HCT116 (cell line): ENCODE results near the gene CWC27. TPM values are rescaled to one million over a fixed set of nuclear protein-coding genes. Genes with fewer than 3 reads are reported as not detected.

Experiments
- ATAC-seq: fragments of 200-7000 bp; cut with Tn5 transposase; 2 replicates; pipeline ENCODE4 v1.9.1; 2020; ENCODE audit warnings: mild to moderate bottlenecking, moderate library complexity
- BruUV-seq: library from RNA; stranded (reverse); fragments of 400-500 nt; replicated peaks from 2 replicates; lab custom pipeline; 2021; lab: Mats Ljungman, UMichigan
- CTCF ChIA-PET: fragments of 300-600 bp; sonication (Branson Sonifier 250); formaldehyde crosslinking; loops from one replicate; lab custom pipeline; 2021; ENCODE audit warnings: antibody characterized with exemption; lab: Charles Lee
- POLR2A ChIA-PET: fragments of 300-600, 350-600 bp; sonication (Branson Sonifier 250); formaldehyde crosslinking; loops from one replicate; lab custom pipeline; 2021; ENCODE audit warnings: antibody characterized with exemption; lab: Charles Lee
- RAD21 ChIA-PET, 2 experiments: fragments of 300-600 bp; sonication (Branson Sonifier 250); formaldehyde crosslinking; loops; one replicate each; lab custom pipeline; 2023; ENCODE audit warnings: low total read pairs in 2 of 2; ENCODE audit not compliant: uncharacterized antibody in 2 of 2, unreplicated experiment in 2 of 2, low non-redundant PET in 1 of 2; lab: Charles Lee
- DNase-seq: peaks from one replicate; pipeline ENCODE4 v3.0.0-alpha.2; 2010; ENCODE audit warnings: low read depth, low spot score
- H2AFZ ChIP-seq: fragments of 200-600 bp; shearing (Covaris generic), sonication (generic); 2 replicates; pipeline ENCODE4 v1.6.1; 2017; ENCODE audit warnings: low read depth, mixed run types, mixed read lengths, antibody characterized with exemption, low read length; ENCODE audit not compliant: poor library complexity, severe bottlenecking
- H3K27ac ChIP-seq: 2 replicates; pipeline ENCODE4 v1.5.1; 2012; ENCODE audit warnings: low read depth, low read length
- H3K27me3 ChIP-seq: fragments of 200-600 bp; sonication (generic); 2 replicates; pipeline ENCODE4 v1.6.1; 2016; ENCODE audit warnings: mixed run types, low read length, mixed read lengths; ENCODE audit not compliant: insufficient read depth
- H3K36me3 ChIP-seq, 2 experiments: fragments of 200-500 bp in 1 of 2; fragments of 200-600 bp in 1 of 2; sonication (Bioruptor generic) in 1 of 2; sonication (generic) in 1 of 2; 2 replicates each; pipeline versions ENCODE4 v1.5.1 to v1.6.1; 2014 to 2016; ENCODE audit warnings: low read length in 2 of 2, inconsistent platforms in 1 of 2, mixed read lengths in 1 of 2, mixed run types in 1 of 2; ENCODE audit not compliant: insufficient read depth in 2 of 2, control insufficient read depth in 1 of 2
- H3K4me1 ChIP-seq, 2 experiments: fragments of 200-600 bp in 1 of 2; sonication (generic) in 1 of 2; 2 replicates each; pipeline versions ENCODE4 v1.5.1 to v1.6.1; 2012 to 2017; ENCODE audit warnings: low read length in 2 of 2, inconsistent platforms in 1 of 2, mild to moderate bottlenecking in 1 of 2, mixed read lengths in 1 of 2, mixed run types in 1 of 2, moderate library complexity in 1 of 2; ENCODE audit not compliant: insufficient read depth in 2 of 2, control insufficient read depth in 1 of 2
- H3K4me2 ChIP-seq: fragments of 200-600 bp; sonication (generic); 2 replicates; pipeline ENCODE4 v1.6.1; 2017; ENCODE audit warnings: mixed run types, low read length, mixed read lengths
- H3K4me3 ChIP-seq, 2 experiments: fragments of 200-600 bp in 1 of 2; sonication (generic) in 1 of 2; replicated peaks in 1 of 2; 2 replicates each; pipeline ENCODE4 v1.5.1; 2011 to 2016; ENCODE audit warnings: low read length in 2 of 2, control low read depth in 1 of 2, low read depth in 1 of 2, mild to moderate bottlenecking in 1 of 2, mixed read lengths in 1 of 2, mixed run types in 1 of 2
- H3K79me2 ChIP-seq: fragments of 200-600 bp; sonication (generic); 2 replicates; pipeline ENCODE4 v1.6.1; 2017; ENCODE audit warnings: mild to moderate bottlenecking, mixed run types, low read length, moderate library complexity, mixed read lengths; ENCODE audit not compliant: insufficient read depth
- H3K9ac ChIP-seq: fragments of 200-600 bp; sonication (generic); 2 replicates; pipeline ENCODE4 v1.6.1; 2016; ENCODE audit warnings: low read length, mixed read lengths
- H3K9me2 ChIP-seq: fragments of 200-600 bp; sonication (generic), shearing (Covaris generic); 2 replicates; pipeline ENCODE4 v1.6.1; 2017; ENCODE audit warnings: mixed run types, mild to moderate bottlenecking, moderate library complexity; ENCODE audit not compliant: insufficient read depth
- H3K9me3 ChIP-seq, 2 experiments: fragments of 200-500 bp in 1 of 2; fragments of 200-600 bp in 1 of 2; sonication (Bioruptor generic) in 1 of 2; sonication (generic) in 1 of 2; 2 replicates each; pipeline ENCODE4 v1.6.1; 2014 to 2017; ENCODE audit warnings: low read length in 2 of 2, mixed read lengths in 2 of 2, inconsistent platforms in 1 of 2, low read depth in 1 of 2, mild to moderate bottlenecking in 1 of 2, mixed run types in 1 of 2, moderate library complexity in 1 of 2; ENCODE audit not compliant: control insufficient read depth in 1 of 2, insufficient read depth in 1 of 2
- H4K20me1 ChIP-seq: fragments of 200-600 bp; sonication (generic), shearing (Covaris generic); 2 replicates; pipeline ENCODE4 v1.6.1; 2017; ENCODE audit warnings: mixed run types, mild to moderate bottlenecking, moderate library complexity; ENCODE audit not compliant: insufficient read depth
- CBX3 ChIP-seq: IDR thresholded peaks from 2 replicates; pipeline ENCODE4 v1.6.1; 2012; ENCODE audit warnings: low read depth
- JUND ChIP-seq: IDR thresholded peaks from 2 replicates; pipeline ENCODE4 v1.6.1; 2012
- RAD21 ChIP-seq: IDR thresholded peaks from 2 replicates; pipeline ENCODE4 v1.6.1; 2012; ENCODE audit warnings: low read depth, mild to moderate bottlenecking
- REST ChIP-seq: IDR thresholded peaks from 2 replicates; pipeline ENCODE4 v1.6.1; 2012; ENCODE audit warnings: low read depth
- SIN3A ChIP-seq: IDR thresholded peaks from 2 replicates; pipeline ENCODE4 v1.6.1; 2012; ENCODE audit warnings: low read depth
- SRF ChIP-seq: IDR thresholded peaks from 2 replicates; pipeline ENCODE4 v1.6.1; 2012; ENCODE audit warnings: low read depth
- ZNF274 ChIP-seq: fragments of 200-500 bp; sonication (Bioruptor generic); IDR thresholded peaks from 2 replicates; pipeline ENCODE4 v1.6.1; 2014; ENCODE audit warnings: mild to moderate bottlenecking, low read depth, low read length, inconsistent platforms
- intact Hi-C: fragments of 100-400 bp; cut with micrococcal nuclease; formaldehyde crosslinking; loops from 2 replicates; pipeline ENCODE4 v1.10.0; 2022
- total RNA-seq: library from RNA; stranded (reverse); gene quantifications from one replicate; pipeline ENCODE4 v1.2.1, GENCODE V29; 2021; ENCODE audit not compliant: unreplicated experiment
- TF ChIP-seq, protein P1 (sequence below): IDR thresholded peaks from 2 replicates; pipeline ENCODE4 v1.6.1; 2012

The CWC27 gene
- total RNA-seq, 1 experiment from 2014 or later, result 29.1 TPM

DNA sequence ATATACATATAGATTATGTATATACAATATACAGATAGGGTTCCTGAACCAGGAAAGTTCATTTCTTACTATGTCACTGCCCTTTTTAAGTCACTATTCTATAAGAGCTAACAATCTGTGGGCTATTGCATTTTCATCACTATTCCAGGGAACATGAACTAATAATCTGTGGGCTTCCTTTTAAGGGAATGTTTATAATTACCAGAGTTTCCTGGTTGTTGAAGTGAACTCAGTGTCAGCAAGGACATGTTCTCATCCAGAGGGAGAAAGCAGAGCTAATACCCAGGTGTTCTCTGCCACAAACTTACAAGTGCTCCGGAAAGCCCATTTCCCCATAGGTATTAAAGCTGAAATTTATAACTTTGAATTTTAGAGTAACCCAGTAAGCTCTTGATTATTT lies 69.6 kb downstream of the CWC27 start:
- no peak for DNase-seq
- Histone ChIP-seq H3K4me2 (no peak overlapping the region), H3K4me3 (no peak overlapping the region), H2AFZ (no peak overlapping the region), H3K9ac (no peak overlapping the region), H3K9me3 (no peaks in the 10 kb centered on the region), H4K20me1 (no peaks in the 10 kb centered on the region), H3K79me2 (no peaks in the 10 kb centered on the region), H3K27me3 (no peaks in the 10 kb centered on the region), H3K4me1 (no peaks in the 10 kb centered on the region), H3K36me3 (no peaks in the 10 kb centered on the region), H3K9me2 (no peaks in the 10 kb centered on the region), H3K27ac (no peak overlapping the region)
- ChIA-PET POLR2A (no interaction called here), RAD21 (no interaction called here), CTCF (no interaction called here)
- no TSS peak for BruUV-seq
- intact Hi-C loops, result no loop called here
- TF ChIP-seq SRF (no peak), REST (no peak), SIN3A (no peak), CBX3 (no peak), ZNF274 (no peak), RAD21 (no peak), JUND (no peak)
- TF ChIP-seq, protein P1, sequence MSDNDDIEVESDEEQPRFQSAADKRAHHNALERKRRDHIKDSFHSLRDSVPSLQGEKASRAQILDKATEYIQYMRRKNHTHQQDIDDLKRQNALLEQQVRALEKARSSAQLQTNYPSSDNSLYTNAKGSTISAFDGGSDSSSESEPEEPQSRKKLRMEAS, result no peak
- ATAC-seq, result no peak
